GM18909 (cell line): ENCODE results near the gene PLCG2.

Experiments used
- ATAC-seq: cut with Tn5 transposase; IDR thresholded peaks from one replicate; pipeline ENCODE4 v1.9.1; 2021; ENCODE audit warnings: mild to moderate bottlenecking; ENCODE audit not compliant: unreplicated experiment, poor library complexity

Gene PLCG2

DNA sequence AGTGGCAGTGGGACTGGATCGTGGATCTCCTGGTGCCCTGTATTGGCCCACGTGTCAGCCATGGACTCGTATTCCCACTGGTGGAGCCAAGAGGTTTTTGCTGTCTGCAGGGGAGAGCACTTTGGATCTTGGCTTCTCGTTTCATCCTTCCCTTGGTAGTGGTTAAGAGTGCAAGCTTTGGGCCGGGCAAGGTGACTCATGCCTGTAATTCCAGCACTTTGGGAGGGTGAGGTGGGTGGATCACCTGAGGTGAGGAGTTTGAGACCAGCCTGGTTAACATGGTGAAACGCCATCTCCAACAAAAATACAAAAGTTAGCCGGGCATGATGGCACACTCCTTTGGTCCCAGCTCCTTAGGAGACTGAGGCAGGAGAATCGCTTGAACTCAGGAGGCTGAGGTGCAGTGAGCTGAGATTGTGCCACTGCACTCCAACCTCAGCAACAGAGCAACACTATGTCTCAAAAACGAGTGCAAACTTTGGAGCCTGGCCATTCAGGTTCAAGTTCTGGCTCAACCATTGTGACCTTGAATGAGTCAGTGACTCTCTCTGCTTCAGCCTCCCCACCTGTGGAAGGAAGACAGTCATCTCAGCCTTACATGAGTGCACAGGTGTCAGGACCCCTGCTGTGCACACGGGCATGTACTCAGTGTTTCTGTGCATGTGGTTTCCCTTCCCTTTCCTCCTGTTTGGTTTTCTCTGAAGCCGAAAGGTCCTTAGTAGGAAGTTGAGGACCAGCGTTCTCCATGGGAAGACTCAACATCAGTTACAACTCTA is 57.4 kb downstream of the PLCG2 start:
- ATAC-seq = peak; percentile 55

DNA sequence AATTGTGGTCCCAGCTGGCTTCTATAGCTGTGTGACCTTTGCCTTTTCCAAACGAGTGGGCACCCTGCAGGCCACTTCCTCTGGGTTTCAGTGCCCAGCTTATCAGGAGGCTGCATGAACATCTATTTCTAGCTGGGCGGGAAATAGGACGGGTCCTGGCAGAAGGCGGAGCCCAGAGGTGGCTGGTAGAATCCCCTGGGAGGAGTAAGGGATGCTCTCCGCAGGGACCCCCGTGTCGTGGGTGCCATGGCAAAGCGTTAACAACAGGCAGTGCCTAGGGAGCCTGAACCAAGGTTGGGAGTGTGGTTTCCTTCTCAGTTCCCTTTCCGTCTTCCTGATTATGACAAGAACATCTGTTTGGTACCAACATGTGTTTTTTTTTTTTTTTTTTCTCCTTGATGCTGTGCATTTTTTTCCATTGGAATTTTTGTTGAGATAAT is 58.2 kb downstream of the PLCG2 start:
- no peak for ATAC-seq

DNA sequence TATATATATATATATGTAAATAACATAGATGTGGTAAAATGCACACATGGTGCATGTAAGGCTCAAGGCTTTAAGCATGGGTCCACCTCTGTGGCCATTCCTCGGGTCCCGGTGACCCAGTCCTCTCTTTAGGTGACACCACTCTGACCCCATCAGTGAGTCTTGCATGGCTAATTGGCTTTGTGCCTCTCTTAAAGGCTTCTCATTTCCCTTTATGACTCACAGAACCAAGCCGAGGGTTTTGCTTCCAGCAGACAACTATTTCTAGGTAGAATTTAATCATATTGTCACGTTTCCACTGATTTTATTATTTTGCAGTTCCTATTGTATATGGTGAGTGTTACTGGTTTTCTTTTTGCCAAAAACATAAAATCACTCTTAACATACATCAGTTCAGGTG is 59.7 kb downstream of the PLCG2 start:
- peak; percentile 55 for ATAC-seq

DNA sequence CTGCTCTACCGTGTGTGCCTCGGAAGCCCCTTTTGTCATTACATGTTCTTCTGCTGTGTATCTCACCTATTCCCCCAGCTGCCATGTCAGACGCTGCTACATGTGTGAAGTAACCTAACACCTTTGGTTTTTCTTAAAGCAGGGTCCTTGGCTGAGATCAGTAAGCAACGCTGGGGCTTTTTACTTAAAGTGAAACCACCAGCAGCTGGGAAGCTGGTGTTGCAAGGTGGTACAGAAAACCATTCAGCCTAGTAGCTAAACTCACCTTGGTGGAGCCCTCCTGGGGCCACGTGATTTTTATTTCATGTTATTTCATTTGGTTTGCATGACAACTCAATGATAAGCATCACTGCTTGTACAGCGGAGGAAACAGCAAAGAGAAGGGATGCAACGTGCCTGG is 62.6 kb downstream of the PLCG2 start:
- ATAC-seq = peak; percentile 57

DNA sequence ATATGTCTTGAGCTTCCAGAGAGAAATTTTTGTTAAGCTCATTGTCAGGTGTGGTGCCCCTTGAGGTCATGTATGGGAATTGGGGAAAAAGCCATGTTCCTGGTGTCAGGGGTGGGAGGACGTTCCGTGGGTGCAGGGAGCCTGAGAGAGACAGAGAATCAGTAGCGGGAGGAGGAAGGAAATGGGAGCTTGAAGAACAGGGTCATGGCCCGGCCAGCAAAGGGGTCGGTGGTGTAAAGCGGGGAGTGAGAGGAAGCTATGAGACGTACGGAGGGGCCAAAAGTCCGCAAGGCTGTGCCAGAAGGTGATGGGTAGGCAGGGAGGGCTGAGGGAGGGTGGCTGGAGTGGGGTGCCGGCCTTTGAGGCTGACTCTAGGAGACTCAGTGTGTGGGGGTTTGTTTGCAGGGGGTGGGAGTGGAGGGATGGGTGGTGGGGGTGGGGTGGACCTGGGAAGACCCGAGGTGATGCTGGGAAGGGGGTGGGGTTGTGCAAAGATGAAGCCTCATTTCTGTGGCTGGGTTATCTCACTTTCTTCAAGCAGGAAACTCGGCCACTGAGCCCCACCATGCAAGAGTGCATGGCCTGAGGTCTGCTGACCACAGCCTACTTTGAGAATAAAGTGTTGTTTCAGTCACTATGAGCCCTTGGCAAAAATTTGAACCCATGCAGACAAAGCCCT is 63.6 kb downstream of the PLCG2 start:
- ATAC-seq = no peak

DNA sequence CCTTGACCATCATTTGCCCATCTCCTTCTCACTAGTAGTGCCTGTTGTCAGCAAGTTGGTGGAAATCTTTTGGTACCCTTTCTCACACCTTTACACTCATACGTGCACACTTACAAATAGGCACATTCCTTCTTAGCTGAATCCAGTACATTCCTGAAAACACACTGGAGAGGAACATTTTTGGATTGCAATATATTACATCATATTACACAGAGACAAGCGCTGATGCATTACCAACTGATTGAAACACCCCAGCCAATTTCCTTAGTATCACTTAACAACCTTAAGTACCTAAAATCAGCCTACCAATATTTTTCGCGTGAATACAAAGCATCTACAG is 64.1 kb downstream of the PLCG2 start:
- ATAC-seq = no peak

DNA sequence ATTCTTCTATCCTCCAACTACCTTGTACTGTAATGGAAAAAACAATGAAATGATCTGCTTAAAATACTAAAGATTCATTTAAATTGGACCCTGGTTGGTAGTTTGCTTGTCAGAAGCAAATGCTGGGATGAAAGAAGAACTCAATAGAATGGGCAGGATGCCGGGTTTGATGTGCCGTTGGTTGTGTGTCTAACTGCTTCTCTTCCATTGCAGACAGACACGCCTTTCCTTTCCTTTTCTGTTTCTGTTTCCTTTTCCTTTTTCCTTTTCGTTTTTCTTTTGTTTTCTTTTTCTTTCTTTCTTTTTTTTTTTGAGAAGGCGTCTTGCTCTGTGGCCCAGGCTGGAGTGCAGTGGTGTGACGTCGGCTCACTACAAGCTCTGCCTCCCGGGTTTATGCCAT is 64.6 kb downstream of the PLCG2 start:
- ATAC-seq = no peak

DNA sequence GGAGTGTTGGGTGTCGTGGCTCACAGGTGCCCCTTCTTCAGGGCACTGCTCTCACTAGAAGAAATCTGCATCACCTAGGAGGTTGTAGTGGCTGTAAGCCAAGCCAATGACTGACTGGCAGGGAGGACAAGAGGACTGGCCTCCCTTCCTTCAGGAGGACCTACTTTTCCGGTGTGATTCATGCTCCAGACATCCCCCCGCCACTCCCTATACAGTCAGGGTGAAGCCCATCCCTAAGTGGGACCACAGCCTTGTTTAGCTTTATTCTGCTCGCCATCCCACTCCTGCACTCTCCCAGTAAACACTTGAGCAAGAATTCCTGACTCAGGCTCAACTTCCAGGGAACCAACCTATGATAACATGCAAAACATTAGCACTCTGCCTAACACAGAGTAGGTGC is 67.0 kb downstream of the PLCG2 start:
- no peak for ATAC-seq

DNA sequence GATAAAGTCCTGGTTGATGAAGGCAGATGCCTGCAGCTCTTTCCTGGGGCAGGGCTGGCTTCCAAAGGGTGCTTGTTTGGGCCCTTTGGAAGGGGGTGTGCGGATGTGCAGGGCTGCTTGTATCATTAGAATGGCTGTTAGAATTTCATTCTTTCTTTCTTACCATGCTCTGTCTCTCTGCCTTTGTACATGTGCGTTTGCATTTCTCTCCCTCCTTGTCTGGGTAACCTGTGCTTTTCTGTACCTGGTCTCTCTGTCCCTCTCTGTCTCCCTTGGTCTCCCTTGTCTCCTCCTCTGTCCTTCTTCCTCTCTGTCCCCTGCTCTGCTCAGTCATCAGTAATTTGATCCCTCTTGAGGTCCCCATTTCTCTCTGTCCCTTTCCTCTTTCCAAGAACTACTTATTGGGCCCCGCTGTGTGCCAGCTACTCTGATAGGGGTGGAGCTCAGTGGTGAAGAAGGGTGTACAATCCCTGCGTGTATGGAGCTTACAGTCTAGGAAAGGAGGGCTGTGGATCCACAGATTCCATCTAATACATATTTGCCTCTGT is 69.3 kb downstream of the PLCG2 start:
- ATAC-seq = no peak

DNA sequence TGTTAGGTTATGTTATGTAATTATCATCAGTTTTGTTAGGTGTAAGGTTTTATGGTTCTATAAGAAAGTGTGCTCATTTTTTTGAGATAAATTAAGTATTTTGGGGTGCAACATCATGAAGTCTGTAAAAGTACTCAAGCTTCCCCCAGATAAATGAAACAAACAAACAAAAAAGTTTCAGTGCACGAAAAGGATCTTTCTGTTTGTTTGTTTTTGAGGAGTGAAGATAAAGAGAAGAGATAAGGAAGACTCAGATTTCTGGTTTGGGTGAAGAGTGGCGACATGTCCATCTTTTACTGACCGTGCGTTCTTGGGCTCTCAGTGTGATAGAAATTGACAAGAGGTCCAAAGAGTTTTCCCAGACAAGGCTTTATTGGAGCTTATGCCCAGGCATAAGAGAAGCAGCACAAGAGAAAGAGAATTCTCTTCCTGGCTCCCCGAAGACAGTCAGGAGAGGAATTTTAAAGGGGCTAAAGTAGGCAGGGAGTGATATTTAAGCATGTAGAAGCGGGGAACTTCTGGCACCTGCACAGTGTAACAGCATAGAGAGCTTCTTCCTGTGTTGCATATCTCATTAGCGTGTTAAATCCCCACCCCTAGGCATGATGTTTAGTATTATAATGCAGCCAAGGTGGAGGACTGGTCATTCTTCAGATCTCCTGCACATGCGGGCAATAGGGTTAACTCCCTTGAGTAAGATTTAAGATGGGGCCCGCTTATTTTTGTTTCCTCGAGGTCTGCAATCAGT is 71.3 kb downstream of the PLCG2 start:
- ATAC-seq = no peak

DNA sequence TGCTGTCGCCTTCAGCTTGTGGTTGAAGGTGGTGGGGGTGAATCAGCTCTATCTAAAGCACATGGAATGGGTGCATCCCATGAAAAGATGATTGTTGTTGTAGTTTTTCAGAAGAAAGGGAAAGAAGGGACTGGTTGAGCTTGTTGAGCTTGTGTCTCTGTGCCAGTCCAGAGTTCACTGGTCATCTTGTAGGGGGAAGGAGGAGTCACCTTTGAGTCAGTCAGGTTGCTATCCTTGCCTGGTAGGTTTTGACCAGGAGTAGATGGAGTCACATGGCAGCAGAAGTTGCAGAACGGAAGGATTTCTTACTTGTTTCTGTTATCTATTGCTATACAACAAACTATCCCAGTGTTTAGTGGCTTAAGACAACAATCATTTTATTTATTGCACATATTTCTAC is 73.3 kb downstream of the PLCG2 start:
- ATAC-seq = no peak

DNA sequence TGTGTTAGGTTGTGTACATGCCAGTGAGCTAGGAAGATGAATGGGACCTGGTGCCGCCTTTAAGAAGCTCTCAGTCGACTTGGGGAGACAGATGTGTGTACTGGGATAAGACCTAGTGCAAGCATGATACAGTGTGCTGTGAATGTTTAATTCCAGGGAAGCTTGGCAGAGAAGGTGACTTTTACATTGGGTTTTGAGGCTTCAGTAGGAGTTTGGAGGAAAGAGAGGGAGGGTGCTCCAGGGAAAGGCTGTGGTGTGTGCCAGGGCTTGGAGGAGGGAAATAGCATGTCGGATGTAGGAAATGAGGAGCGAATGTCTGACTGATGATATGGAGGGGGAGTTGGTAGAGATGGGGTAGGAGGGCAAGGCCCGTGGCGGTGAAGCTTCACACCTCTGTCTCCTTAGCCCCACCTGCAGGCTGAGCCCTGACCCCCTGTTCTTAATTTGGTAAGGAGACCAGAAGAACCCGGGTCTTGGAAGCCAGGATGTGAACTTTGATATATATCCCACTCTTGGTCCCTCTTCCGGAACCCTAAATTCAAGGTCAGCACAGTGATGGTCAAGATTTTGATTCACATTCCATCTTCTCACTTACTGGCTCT is 76.6 kb downstream of the PLCG2 start:
- ATAC-seq = no peak

DNA sequence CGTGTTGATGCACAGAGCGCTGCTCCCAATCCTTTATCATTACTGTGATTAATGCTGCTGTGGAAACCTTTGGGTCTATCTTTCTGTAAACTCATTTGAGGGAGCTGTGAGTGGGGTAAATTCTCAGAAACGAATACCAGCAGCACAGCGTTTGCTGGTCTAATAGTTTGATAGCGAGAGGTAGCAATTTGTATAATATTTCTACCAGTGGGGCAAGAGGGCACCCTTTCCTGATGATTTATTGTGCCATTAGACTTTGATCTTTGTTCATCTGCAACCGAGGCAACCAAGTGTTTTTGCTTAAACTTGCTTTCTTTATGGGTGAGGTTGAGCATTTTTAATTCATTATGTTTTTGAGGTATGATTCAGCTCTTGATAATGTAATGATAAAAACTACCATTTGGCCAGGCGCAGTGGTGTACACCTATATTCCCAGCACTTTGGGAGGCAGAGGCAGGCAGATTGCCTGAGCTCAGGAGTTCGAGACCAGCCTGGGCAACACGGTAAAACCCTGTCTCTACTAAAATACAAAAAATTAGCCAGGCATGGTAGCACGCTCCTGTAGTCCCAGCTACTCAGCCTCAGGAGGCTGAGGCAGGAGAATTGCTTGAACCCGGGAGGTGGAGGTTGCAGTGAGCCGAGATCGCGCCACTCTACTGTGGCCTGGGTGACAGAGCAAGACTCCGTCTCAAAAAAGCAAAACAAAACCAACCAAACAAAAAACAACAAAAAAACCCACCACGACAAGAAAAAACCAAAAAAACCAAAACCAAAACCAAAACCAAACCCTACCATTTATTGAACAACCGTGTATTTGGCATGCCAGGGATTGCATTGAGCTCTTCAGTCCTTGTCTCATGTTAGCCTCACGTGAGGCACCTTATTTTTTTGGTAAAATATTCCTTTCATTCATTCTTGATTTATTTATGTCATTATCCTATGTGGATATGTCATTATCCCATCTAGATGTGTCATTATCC is 81.5 kb downstream of the PLCG2 start:
- no peak for ATAC-seq

DNA sequence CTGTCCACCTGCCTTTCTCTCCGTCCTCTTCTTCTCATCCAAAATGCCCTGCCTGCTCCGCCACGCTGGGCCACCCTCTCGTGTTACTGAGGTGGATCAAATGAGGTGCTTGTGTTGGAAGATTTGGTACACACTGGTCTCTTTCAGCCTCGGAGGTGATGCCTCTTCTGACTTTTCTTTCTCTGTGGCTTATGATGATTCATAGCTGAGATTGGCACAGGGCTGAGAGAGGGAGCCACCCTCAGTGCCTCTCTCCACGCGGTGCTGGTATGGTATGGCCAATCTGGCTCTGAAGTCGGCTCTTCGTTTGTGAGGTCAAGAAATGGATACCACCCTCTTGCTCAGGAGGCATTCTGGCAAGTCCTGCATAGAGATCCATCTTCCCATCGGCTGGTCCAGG is 82.4 kb downstream of the PLCG2 start:
- ATAC-seq = no peak

DNA sequence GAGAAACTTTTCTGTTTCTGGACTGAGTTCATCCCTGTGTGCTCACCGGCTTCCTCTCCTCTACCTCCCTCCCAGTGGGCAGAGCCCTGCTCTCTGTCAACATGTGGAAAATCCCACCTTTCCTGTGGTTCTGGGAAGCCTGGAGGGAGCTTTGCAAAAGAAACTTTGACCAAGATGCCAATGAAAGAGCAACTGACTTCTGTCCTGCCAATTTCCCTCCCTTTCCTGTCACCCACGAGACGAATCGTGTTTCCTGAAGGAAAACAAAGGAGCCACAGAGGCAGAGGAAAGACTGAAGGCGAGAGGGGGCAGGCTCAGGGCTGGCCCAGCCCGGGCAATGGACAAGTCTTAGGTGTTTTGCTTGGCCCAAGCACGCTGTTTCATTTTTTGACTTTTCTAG is 82.8 kb downstream of the PLCG2 start:
- no peak for ATAC-seq

DNA sequence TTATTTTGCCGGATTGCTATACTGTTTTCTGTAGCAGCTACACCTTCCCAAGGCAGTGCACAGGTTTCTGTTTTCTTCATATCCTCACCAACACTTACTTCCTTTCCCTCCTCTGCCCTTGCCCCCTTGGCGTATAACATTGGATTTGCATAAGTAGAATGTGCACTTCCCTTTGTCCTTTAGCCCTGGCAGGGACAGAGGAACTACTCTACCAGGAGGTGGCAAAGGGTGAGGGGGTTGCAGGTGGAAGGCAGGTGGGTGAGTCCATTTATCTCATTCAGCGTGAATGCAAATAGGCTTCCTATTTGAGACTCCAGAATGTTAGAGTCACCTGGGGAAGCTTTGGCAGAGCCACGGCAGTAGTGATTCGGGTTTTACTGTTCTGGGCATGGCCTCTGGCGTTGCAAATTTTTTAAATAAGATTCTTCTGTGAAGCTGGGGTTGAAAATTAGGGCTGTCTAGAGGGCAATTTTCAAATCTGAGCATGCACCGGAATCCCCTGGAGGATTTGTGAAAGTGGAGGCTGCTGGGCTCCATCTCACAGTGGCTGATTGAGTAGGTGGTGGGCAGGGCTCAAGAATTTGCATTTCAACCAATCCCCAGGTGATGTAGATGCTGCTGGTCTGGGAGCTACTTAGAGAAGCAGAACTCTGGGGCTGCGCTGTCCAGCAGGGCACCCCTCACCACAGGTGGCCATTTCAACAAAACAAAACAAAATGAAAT is 84.7 kb downstream of the PLCG2 start:
- ATAC-seq = peak; percentile 73

DNA sequence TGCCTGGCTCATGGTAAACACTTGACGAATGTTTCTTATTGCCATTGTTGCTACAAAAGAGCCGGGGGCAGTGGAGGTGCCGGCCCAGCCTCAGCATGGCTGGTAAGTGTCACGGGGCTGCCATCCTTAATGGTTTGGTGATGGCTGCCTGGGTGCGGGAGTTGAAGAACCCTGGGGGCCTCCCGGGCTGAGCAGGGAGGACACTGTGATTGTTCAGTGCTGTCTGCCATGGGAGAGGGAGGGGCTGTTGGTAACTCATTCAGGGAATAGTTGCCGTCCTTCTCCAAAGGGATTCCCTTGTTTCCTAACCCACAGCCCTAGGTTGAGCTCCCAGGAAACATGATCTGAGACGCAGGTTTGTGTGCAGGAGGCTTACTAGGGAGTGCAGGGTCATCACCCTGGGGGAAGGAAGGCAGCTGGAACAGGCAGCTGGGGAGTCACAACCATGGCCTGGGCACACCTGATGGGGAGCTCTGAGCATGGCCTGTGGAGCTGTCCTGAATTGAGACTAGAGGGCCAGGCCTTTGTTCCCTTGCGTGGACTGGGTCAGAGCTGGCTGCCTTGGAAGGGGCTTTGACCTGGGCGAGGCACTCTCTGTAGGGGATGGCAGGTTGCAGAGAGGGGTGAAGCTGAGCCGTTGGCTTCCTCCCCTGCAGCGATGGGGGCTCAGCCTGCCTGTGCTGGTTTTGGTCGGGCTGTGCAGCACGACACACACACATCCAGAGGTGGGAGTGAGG is 85.7 kb downstream of the PLCG2 start:
- ATAC-seq = no peak

DNA sequence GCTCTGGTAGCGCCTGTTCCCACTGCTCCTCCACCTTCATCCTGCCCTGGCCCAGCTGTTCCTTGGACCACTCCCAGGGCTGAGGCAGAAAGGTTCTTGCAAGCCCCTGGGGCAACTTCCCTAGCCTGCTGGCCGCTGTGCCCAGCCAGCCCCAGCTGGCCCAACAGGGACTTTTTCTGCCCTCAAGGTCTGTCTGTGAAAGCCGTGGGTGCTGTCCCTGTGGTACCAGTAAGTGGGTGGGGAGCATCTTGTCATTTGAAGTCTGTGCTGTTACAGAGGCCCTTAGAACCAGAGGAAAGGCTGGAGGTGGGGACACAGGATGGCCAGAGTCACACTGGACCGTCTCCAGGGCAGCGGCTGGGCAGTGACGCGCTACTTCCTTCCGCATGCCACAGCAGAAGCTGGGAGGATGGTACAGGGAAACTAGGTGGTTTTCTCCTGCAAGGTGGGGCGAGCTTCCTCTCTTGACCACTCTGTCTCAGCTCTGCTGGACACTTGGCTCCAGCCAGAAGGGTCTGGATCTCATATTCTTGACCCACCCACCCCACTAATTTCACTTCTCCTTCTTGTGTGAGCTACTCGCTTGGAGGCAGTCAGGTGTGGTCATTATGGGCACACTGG is 87.8 kb downstream of the PLCG2 start:
- ATAC-seq = no peak
